ENCODE data around the gene FCHSD2. TPM values are rescaled to one million over a fixed set of nuclear protein-coding genes. Genes with fewer than 3 reads are reported as not detected.

FCHSD2 gene
- total and polyA plus RNA-seq, 2 donors (not counting 1 experiment from before 2014, with no cell fraction given): 19.5 to 40.6 TPM

GRCh38 chr11:73167363-73167954 is 25.3 kb upstream of the FCHSD2 start:
- no peak for DNase-seq (ENCODE audit: low read depth in 2 of 2)
- Histone ChIP-seq H3K27ac (ENCODE audit: insufficient read depth, low read length) (no peak overlapping the region), H3K4me1 (ENCODE audit: control insufficient read depth, extremely low read depth, insufficient read depth, low read length) (no peaks in the 10 kb centered on the region), H3K9me3 (ENCODE audit: control insufficient read depth, insufficient read depth, low read depth, low read length) (no peaks in the 10 kb centered on the region), H3K4me2 (ENCODE audit: extremely low read depth, insufficient read depth, low read length) (no peak overlapping the region), H3K27me3 (ENCODE audit: control insufficient read depth, insufficient read depth, low read length) (no peaks in the 10 kb centered on the region), H3K36me3 (ENCODE audit: control insufficient read depth, insufficient read depth, low read length) (no peaks in the 10 kb centered on the region), H2AFZ (ENCODE audit: low read length) (no peak overlapping the region), H4K20me1 (ENCODE audit: control insufficient read depth, extremely low read depth, insufficient read depth, low read length) (no peaks in the 10 kb centered on the region), H3K9ac (ENCODE audit: insufficient read depth, low read length) (no peak overlapping the region), H3K79me2 (ENCODE audit: control insufficient read depth, insufficient read depth, low read length) (no peaks in the 10 kb centered on the region), H3K4me3 (replicated peaks in 1 of 4; ENCODE audit: control extremely low read depth in 1 of 4, insufficient read depth in 1 of 4, low read depth in 3 of 4, low read length in 4 of 4) (no peak overlapping the region)
- TF ChIP-seq CTCF (conservative IDR thresholded peaks at IDR 0.05 in 1 of 2, IDR thresholded peaks at IDR 0.05 in 1 of 2; ENCODE audit: low read depth in 1 of 2, low read length in 2 of 2): no peak
- TF ChIP-seq EZH2 (IDR thresholded peaks at IDR 0.05; ENCODE audit: low read length, missing control alignments): no peak

- DNase-seq (ENCODE audit: low read depth in 2 of 2): no peak
- H3K27ac ChIP-seq (ENCODE audit: insufficient read depth, low read length): no peak overlapping the region
- H4K20me1 ChIP-seq (ENCODE audit: control insufficient read depth, extremely low read depth, insufficient read depth, low read length): no peaks in the 10 kb centered on the region
- no peak overlapping the region for H3K4me3 ChIP-seq (replicated peaks in 1 of 4; ENCODE audit: control extremely low read depth in 1 of 4, insufficient read depth in 1 of 4, low read depth in 3 of 4, low read length in 4 of 4)
- H3K4me1 ChIP-seq (ENCODE audit: control insufficient read depth, extremely low read depth, insufficient read depth, low read length): no peaks in the 10 kb centered on the region
- no peak overlapping the region for H3K4me2 ChIP-seq (ENCODE audit: extremely low read depth, insufficient read depth, low read length)
- no peaks in the 10 kb centered on the region for H3K27me3 ChIP-seq (ENCODE audit: control insufficient read depth, insufficient read depth, low read length)
- no peak for TF ChIP-seq CTCF (conservative IDR thresholded peaks at IDR 0.05 in 1 of 2, IDR thresholded peaks at IDR 0.05 in 1 of 2; ENCODE audit: low read depth in 1 of 2, low read length in 2 of 2)
- TF ChIP-seq EZH2 (IDR thresholded peaks at IDR 0.05; ENCODE audit: low read length, missing control alignments): no peak
- H3K79me2 ChIP-seq (ENCODE audit: control insufficient read depth, insufficient read depth, low read length): no peaks in the 10 kb centered on the region
- no peaks in the 10 kb centered on the region for H3K36me3 ChIP-seq (ENCODE audit: control insufficient read depth, insufficient read depth, low read length)
- no peak overlapping the region for H3K9ac ChIP-seq (ENCODE audit: insufficient read depth, low read length)
- H2AFZ ChIP-seq (ENCODE audit: low read length): no peak overlapping the region
- H3K9me3 ChIP-seq (ENCODE audit: control insufficient read depth, insufficient read depth, low read depth, low read length): no peaks in the 10 kb centered on the region
Measured at GRCh38 chr11:73164803-73165540, 22.9 kb upstream of the FCHSD2 start.

- H3K79me2 ChIP-seq (ENCODE audit: control insufficient read depth, insufficient read depth, low read length): no peaks in the 10 kb centered on the region
- DNase-seq (ENCODE audit: low read depth in 2 of 2): no peak
- no peaks in the 10 kb centered on the region for H4K20me1 ChIP-seq (ENCODE audit: control insufficient read depth, extremely low read depth, insufficient read depth, low read length)
- no peak overlapping the region for H3K9ac ChIP-seq (ENCODE audit: insufficient read depth, low read length)
- H3K4me3 ChIP-seq (replicated peaks in 1 of 4; ENCODE audit: control extremely low read depth in 1 of 4, insufficient read depth in 1 of 4, low read depth in 3 of 4, low read length in 4 of 4): no peak overlapping the region
- no peak overlapping the region for H3K4me2 ChIP-seq (ENCODE audit: extremely low read depth, insufficient read depth, low read length)
- no peaks in the 10 kb centered on the region for H3K36me3 ChIP-seq (ENCODE audit: control insufficient read depth, insufficient read depth, low read length)
- H3K27me3 ChIP-seq (ENCODE audit: control insufficient read depth, insufficient read depth, low read length): no peaks in the 10 kb centered on the region
- H2AFZ ChIP-seq (ENCODE audit: low read length): no peak overlapping the region
- peaks cover 8% of the 10 kb centered on the region for H3K4me1 ChIP-seq (ENCODE audit: control insufficient read depth, extremely low read depth, insufficient read depth, low read length)
- TF ChIP-seq EZH2 (IDR thresholded peaks at IDR 0.05; ENCODE audit: low read length, missing control alignments) (no peak), CTCF (conservative IDR thresholded peaks at IDR 0.05 in 1 of 2, IDR thresholded peaks at IDR 0.05 in 1 of 2; ENCODE audit: low read depth in 1 of 2, low read length in 2 of 2) (no peak)
- H3K9me3 ChIP-seq (ENCODE audit: control insufficient read depth, insufficient read depth, low read depth, low read length): no peaks in the 10 kb centered on the region
- H3K27ac ChIP-seq (ENCODE audit: insufficient read depth, low read length): no peak overlapping the region
Measured at GRCh38 chr11:73163638-73164174, 21.6 kb upstream of the FCHSD2 start.
